ENCODE results near the gene MPRIP. TPM values are rescaled to one million over a fixed set of nuclear protein-coding genes. Genes with fewer than 3 reads are reported as not detected.

Gene MPRIP
- total RNA-seq, 1 experiment from 2014 or later, result 132 TPM

DNA sequence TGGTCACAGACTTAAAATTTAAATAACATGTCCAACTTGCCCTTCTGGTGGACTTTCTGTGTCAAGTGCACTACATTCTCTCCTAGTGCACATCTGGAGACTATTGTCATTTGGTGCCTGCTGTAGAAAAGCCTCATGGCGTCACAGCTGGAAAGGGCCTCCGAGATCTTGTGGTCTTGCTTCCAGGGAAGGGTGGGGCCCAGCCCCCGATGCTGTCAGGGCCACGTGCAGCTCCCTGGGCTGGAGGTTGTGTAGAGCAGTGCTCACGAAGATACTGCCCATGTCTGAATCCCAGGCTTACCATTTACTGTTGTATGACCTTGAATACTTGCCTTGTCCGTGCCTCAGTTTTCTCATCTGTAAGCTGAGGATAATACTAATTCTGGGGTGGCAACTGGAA lies 6.8 kb upstream of the MPRIP start:
- H2BK20ac ChIP-seq (ENCODE audit: low read depth, low read length, poor library complexity, severe bottlenecking), result no peak overlapping the region
- no peak overlapping the region for H3T11ph ChIP-seq (ENCODE audit: low read length)
- no peak overlapping the region for H4K91ac ChIP-seq (ENCODE audit: insufficient read length, low read depth, low read length)
- H3K4me1 Mint-ChIP-seq, result peaks cover 2 to 3% of the 10 kb centered on the region in 2 experiments; a peak in 3 of 4 replicates
- TF ChIP-seq, protein P1, sequence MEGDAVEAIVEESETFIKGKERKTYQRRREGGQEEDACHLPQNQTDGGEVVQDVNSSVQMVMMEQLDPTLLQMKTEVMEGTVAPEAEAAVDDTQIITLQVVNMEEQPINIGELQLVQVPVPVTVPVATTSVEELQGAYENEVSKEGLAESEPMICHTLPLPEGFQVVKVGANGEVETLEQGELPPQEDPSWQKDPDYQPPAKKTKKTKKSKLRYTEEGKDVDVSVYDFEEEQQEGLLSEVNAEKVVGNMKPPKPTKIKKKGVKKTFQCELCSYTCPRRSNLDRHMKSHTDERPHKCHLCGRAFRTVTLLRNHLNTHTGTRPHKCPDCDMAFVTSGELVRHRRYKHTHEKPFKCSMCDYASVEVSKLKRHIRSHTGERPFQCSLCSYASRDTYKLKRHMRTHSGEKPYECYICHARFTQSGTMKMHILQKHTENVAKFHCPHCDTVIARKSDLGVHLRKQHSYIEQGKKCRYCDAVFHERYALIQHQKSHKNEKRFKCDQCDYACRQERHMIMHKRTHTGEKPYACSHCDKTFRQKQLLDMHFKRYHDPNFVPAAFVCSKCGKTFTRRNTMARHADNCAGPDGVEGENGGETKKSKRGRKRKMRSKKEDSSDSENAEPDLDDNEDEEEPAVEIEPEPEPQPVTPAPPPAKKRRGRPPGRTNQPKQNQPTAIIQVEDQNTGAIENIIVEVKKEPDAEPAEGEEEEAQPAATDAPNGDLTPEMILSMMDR (conservative IDR thresholded peaks at IDR 0.05), result no peak
- no peak overlapping the region for H3K27ac Mint-ChIP-seq
- H3K27me3 Mint-ChIP-seq (ENCODE audit: low read depth), result peaks cover 6% of the 10 kb centered on the region
- WGBS (ENCODE audit: extremely low coverage, insufficient read length, low lambda C conversion rate), result no CpG with 5 or more reads among the region's 6 CpGs
- no peaks in the 10 kb centered on the region for H3K23me2 ChIP-seq (ENCODE audit: insufficient read length, low read depth, low read length, poor library complexity, severe bottlenecking)
- no peaks in the 10 kb centered on the region for H4K20me1 ChIP-seq (ENCODE audit: control insufficient read depth, insufficient read depth, insufficient read length)
- no peak overlapping the region for H4K8ac ChIP-seq (replicated peaks; ENCODE audit: insufficient read length, low read depth, low read length)
- no peaks in the 10 kb centered on the region for H3K9me3 ChIP-seq (ENCODE audit: control insufficient read depth, low read depth, low read length)
- H3K36me3 Mint-ChIP-seq (ENCODE audit: insufficient read depth in 1 of 3, low read depth in 3 of 3), result no peaks in the 10 kb centered on the region
- H3K27me3 ChIP-seq (ENCODE audit: insufficient read depth, low read length), result no peaks in the 10 kb centered on the region
- no peak overlapping the region for H3K27ac ChIP-seq (ENCODE audit: insufficient read length, low read depth, low read length)
- no peak overlapping the region for H3K4ac ChIP-seq (ENCODE audit: low read depth, low read length)
- H2AK5ac ChIP-seq (ENCODE audit: insufficient read length, low read length), result no peak overlapping the region
- no peak overlapping the region for H2BK12ac ChIP-seq (ENCODE audit: insufficient read length, low read depth, low read length)
- H2BK120ac ChIP-seq (ENCODE audit: low read depth, low read length, poor library complexity, severe bottlenecking), result no peak overlapping the region
- H2BK15ac ChIP-seq (ENCODE audit: low read depth, low read length), result no peak overlapping the region
- H3K4me3 Mint-ChIP-seq, result no peak overlapping the region
- no peaks in the 10 kb centered on the region for H3K9me3 Mint-ChIP-seq
- DNase-seq, result no peak
- H3K79me2 ChIP-seq (ENCODE audit: insufficient read depth, low read length), result no peaks in the 10 kb centered on the region
- H3K56ac ChIP-seq (ENCODE audit: insufficient read length, low read depth, low read length), result no peak overlapping the region
- H3K79me1 ChIP-seq (ENCODE audit: insufficient read depth, low read depth, low read length, poor library complexity, severe bottlenecking), result no peaks in the 10 kb centered on the region
- no peak overlapping the region for H2BK5ac ChIP-seq (ENCODE audit: insufficient read length, low read length)
- H3K14ac ChIP-seq (ENCODE audit: insufficient read depth, low read length), result no peak overlapping the region
- no peak overlapping the region for H3K18ac ChIP-seq (ENCODE audit: insufficient read length, low read depth, low read length)
- H3K4me2 ChIP-seq (ENCODE audit: insufficient read depth, insufficient read length, low read length), result no peak overlapping the region
- no peak overlapping the region for H4K5ac ChIP-seq (ENCODE audit: insufficient read length, low read depth, low read length)
- no peaks in the 10 kb centered on the region for H3K4me1 ChIP-seq (ENCODE audit: insufficient read depth, low read length)
- no peak overlapping the region for H2AFZ ChIP-seq (ENCODE audit: low read length)
- no peak overlapping the region for H3K9ac ChIP-seq (ENCODE audit: extremely low read depth, insufficient read length, low read length)
- no peak overlapping the region for H3K23ac ChIP-seq (ENCODE audit: insufficient read length, low read depth, low read length)

All from H9 (cell line).